Activated CD4-positive, alpha-beta T cell treated with anti-CD3 and anti-CD28 coated beads, Interleukin-2, Interleukin-4, amounts not matched to agents 100 ng/mL and 50 ng/mL, durations not matched to agents 16 hours and 8 hours (primary cell): Measurements from ENCODE around the gene GNAI3.

ENCODE experiments used
- DNase-seq: peaks from one replicate; pipeline ENCODE4 v3.0.0-alpha.2; 2020; ENCODE audit warnings: low spot score

The GNAI3 gene

GRCh38 chr1:109546311-109547109 is 1.9 kb upstream of the GNAI3 start:
- DNase-seq: peak; percentile 92

- DNase-seq: peak; percentile 18
Measured at GRCh38 chr1:109547463-109548320, 723 bp upstream of the GNAI3 start.

- no peak for DNase-seq
Measured at GRCh38 chr1:109556563-109556962, 8.1 kb downstream of the GNAI3 start.

GRCh38 chr1:109557520-109557919 is 9.1 kb downstream of the GNAI3 start:
- no peak for DNase-seq

GRCh38 chr1:109559995-109560394 is 11.6 kb downstream of the GNAI3 start:
- no peak for DNase-seq

- DNase-seq: no peak
Measured at GRCh38 chr1:109564194-109564878, 15.9 kb downstream of the GNAI3 start.

GRCh38 chr1:109565241-109565640 is 16.8 kb downstream of the GNAI3 start:
- DNase-seq: no peak

- no peak for DNase-seq
Measured at GRCh38 chr1:109566982-109567381, 18.6 kb downstream of the GNAI3 start.

- DNase-seq: no peak
Measured at GRCh38 chr1:109567877-109568672, 19.7 kb downstream of the GNAI3 start.

GRCh38 chr1:109569323-109569722 is 20.9 kb downstream of the GNAI3 start:
- no peak for DNase-seq

- no peak for DNase-seq
Measured at GRCh38 chr1:109570414-109570813, 22.0 kb downstream of the GNAI3 start.

- DNase-seq: no peak
Measured at GRCh38 chr1:109573785-109574184, 25.4 kb downstream of the GNAI3 start.

GRCh38 chr1:109578947-109579443 is 30.6 kb downstream of the GNAI3 start:
- no peak for DNase-seq

GRCh38 chr1:109579491-109579890 is 31.1 kb downstream of the GNAI3 start:
- no peak for DNase-seq

- no peak for DNase-seq
Measured at GRCh38 chr1:109582021-109582420, 33.6 kb downstream of the GNAI3 start.

GRCh38 chr1:109584766-109585165 is 36.4 kb downstream of the GNAI3 start:
- DNase-seq: no peak

GRCh38 chr1:109586055-109586454 is 37.6 kb downstream of the GNAI3 start:
- DNase-seq: no peak

- DNase-seq: no peak
Measured at GRCh38 chr1:109589177-109589576, 40.8 kb downstream of the GNAI3 start.

GRCh38 chr1:109589679-109590078 is 41.3 kb downstream of the GNAI3 start:
- no peak for DNase-seq

- no peak for DNase-seq
Measured at GRCh38 chr1:109592916-109593315, 44.5 kb downstream of the GNAI3 start.

- DNase-seq: no peak
Measured at GRCh38 chr1:109595531-109595930, 47.1 kb downstream of the GNAI3 start.

- no peak for DNase-seq
Measured at GRCh38 chr1:109598156-109598555, 49.7 kb downstream of the GNAI3 start.
